IPS DF 19.7 (cell line): ENCODE results near the gene CDR2L.
A peak's percentile ranks its signal among the peaks of the same experiment; 100 is the strongest.
"Not testable (repeated sequence)": the region's sequence is repeated elsewhere in the genome, so short reads cannot be mapped to it uniquely, and the experiment has no call there.

Experiments
- DNase-seq: peaks from one replicate; pipeline ENCODE4 v3.0.0-alpha.2; 2013; ENCODE audit warnings: low read depth, low spot score

Gene CDR2L

DNA sequence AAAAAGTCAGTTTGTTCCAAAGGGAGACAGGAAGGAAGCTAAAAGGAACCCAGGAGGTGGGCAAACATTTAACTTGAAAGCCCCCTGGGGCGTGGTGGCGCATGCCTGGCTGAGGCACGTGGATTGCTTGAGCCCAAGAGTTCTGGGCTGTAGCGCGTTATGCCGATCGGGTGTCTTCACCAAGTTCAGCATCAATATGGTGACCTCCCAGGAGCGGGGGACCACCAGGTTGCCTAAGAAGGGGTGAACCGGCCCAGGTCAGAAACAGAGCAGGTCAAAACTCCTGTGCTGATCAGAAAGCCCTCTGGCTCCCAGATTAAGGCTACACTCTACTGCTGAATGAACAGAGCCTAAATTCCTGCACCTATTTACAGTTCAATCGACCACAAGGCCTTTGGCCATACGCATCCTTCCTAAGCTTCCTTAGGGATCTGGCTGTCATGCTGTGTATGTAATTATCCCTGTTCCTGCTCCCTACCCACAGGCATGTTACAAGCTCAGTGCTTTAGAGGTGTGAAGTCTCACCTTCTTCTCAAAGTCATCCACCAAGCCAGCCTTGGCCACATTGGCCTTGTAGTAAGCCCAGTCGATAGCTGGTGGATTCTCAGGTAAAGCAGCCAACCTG, 54.3 kb downstream of the CDR2L start:
- no peak for DNase-seq

GRCh38 chr17:75043789-75044188, 56.4 kb downstream of the CDR2L start:
- DNase-seq: not testable (repeated sequence)

DNA sequence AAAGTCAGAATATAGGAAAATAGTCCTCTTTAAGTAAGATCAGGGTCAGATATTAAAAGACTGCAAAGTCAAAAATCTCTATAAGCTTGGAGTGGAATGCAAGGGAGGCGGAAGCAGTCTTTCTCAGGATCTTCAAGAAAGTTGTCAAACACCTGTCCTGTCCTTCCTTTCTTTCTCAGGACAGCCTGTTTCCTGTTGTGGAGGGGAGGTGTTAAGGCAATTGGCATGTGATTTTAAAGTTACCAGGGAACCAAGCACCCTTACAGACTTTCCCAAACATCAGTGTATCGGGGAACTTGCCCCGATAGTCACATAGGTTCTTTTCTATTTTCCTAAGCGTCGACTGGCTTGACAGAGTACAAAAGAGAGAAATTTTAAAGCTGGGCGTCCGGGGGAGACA, 57.3 kb downstream of the CDR2L start:
- DNase-seq: no peak

DNA sequence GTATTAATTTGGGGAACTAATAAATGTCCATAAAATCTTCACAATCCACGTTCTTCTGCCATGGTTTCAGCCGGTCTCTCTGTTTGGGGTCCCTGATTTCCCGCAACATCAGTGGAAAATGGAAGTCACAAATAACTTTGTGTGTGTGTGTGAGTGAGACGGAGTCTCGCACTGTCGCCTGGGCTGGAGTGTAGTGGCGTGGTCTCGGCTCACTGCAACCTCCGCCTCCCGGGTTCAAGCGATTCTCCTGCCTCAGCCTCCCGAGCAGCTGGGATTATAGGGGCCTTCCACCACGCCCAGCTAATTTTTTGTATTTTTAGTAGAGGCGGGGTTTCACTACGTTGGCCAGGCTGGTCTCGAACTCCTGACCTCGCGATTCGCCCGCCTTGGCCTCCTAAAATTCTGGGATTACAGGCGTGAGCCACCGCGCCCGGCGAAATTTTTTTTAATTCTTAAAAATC, 58.5 kb downstream of the CDR2L start:
- DNase-seq: not testable (repeated sequence)

- peak; percentile 94 for DNase-seq
Observed at GRCh38 chr17:75046407-75047289, 59.2 kb downstream of the CDR2L start, which contains the start of the genes ATP5PD and KCTD2. Gene ATP5PD (minus strand): TSS chr17:75046969. CDS start chr17:75042650, 4,319 bp downstream. Gene KCTD2 (plus strand): TSS chr17:75047225. CDS start chr17:75047251, 26 bp downstream.

- DNase-seq: no peak
Observed at GRCh38 chr17:75047398-75048098, 60.1 kb downstream of the CDR2L start.

DNA sequence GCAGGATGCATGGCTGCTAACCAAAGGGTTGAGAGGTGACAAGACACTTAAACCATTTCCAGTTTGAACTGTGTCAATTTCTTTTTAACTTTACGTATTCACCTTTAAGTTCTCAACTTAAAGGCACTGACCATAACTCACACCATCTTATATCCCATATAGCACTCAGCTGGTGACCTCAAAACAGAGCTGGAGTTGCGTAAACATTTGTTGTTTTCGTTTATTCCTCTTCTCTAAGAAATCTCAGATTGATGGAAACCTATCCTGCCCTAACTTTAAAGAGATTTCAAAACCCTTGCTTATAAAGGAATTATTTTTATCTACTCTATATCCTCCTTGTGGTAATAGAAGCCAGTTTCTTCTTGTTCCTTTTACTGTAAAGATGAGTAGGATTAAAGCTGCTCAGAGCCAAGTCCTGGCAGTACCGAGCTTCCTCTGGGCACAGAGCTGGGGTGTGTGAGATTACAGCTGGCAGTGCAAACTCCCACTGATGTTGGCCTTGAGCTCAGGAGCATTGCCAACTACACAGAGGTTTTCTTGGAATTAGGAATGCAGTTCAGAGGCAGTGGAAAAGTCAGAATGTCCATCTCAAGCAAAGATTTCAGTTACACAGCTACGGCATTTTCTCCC, 60.9 kb downstream of the CDR2L start:
- no peak for DNase-seq

- no peak for DNase-seq
Observed at GRCh38 chr17:75049057-75049456, 61.6 kb downstream of the CDR2L start.

GRCh38 chr17:75049706-75050105, 62.3 kb downstream of the CDR2L start:
- DNase-seq: no peak

GRCh38 chr17:75051941-75052340, 64.5 kb downstream of the CDR2L start:
- no peak for DNase-seq
